ENCODE data around the gene SPACDR. TPM values are rescaled to one million over a fixed set of nuclear protein-coding genes. Genes with fewer than 3 reads are reported as not detected.

The SPACDR gene
- total RNA-seq, 1 experiment from 2014 or later, result 2.9 TPM

- CTCF ChIA-PET, result interaction anchor here (1.0 to 1.5 kb wide), 2 partner anchors 9 to 80 kb away, joined by 8 to 10 read pairs; no protein-coding TSS in a partner anchor
- POLR2A ChIA-PET (ENCODE audit: low non-redundant PET), result interaction anchor here (0.5 kb wide), 1 partner anchor 50 kb away, joined by 3 read pairs; no protein-coding TSS in a partner anchor
- H3K27ac ChIP-seq (ENCODE audit: low read depth, low read length, poor library complexity, severe bottlenecking), result peak within 1 kb of the TSS; percentile 81
- peaks cover 4% of the 10 kb centered on the region for H3K36me3 ChIP-seq (ENCODE audit: insufficient read depth, low read length, poor library complexity, severe bottlenecking)
- no peaks in the 10 kb centered on the region for H3K27me3 ChIP-seq (replicated peaks; ENCODE audit: insufficient read depth, low read depth, low read length, poor library complexity)
- BruUV-seq (replicated peaks), result no TSS peak
- peak; percentile 96 for DNase-seq (ENCODE audit: low spot score)
- no peak for TF ChIP-seq EZH2 (IDR thresholded peaks at IDR 0.05; ENCODE audit: borderline replicate concordance, low read depth, low read length, poor library complexity, severe bottlenecking)
- TF ChIP-seq CTCF (conservative IDR thresholded peaks at IDR 0.05; ENCODE audit: low read depth, low read length), result no peak
- peak within 1 kb of the TSS; percentile 87 for H3K4me3 ChIP-seq (ENCODE audit: low read depth, low read length, poor library complexity, severe bottlenecking)
- H3K4me1 ChIP-seq (ENCODE audit: insufficient read depth, low read length, poor library complexity, severe bottlenecking), result peaks cover 31% of the 10 kb centered on the region
- H3K9me3 ChIP-seq (ENCODE audit: low read depth, low read length, poor library complexity, severe bottlenecking), result no peaks in the 10 kb centered on the region
- intact Hi-C loops (cut with micrococcal nuclease; ENCODE audit: unreplicated experiment), result loop anchor here (2.0 to 5.0 kb wide), 2 partner anchors 60 to 193 kb away; partner anchors contain the start of genes AGFG2 and GNB2
These were observed 15.0 kb upstream of the SPACDR start, which contains the start of gene TSC22D4 for GRCh38 chr7:100478958-100479660. Gene TSC22D4 (minus strand): TSS chr7:100479214. CDS start chr7:100478038, 1,176 bp downstream.

- CTCF ChIA-PET, result interaction anchor here (0.7 kb wide), 1 partner anchor 31 kb away, joined by 6 read pairs; no protein-coding TSS in a partner anchor
- Histone ChIP-seq H3K27me3 (replicated peaks; ENCODE audit: insufficient read depth, low read depth, low read length, poor library complexity) (no peaks in the 10 kb centered on the region), H3K36me3 (ENCODE audit: insufficient read depth, low read length, poor library complexity, severe bottlenecking) (peaks cover 9% of the 10 kb centered on the region), H3K27ac (ENCODE audit: low read depth, low read length, poor library complexity, severe bottlenecking) (peak overlapping the region; percentile 81), H3K4me3 (ENCODE audit: low read depth, low read length, poor library complexity, severe bottlenecking) (peak overlapping the region; percentile 87), H3K9me3 (ENCODE audit: low read depth, low read length, poor library complexity, severe bottlenecking) (no peaks in the 10 kb centered on the region), H3K4me1 (ENCODE audit: insufficient read depth, low read length, poor library complexity, severe bottlenecking) (peaks cover 39% of the 10 kb centered on the region)
- no peak for TF ChIP-seq EZH2 (IDR thresholded peaks at IDR 0.05; ENCODE audit: borderline replicate concordance, low read depth, low read length, poor library complexity, severe bottlenecking)
- no peak for TF ChIP-seq CTCF (conservative IDR thresholded peaks at IDR 0.05; ENCODE audit: low read depth, low read length)
- POLR2A ChIA-PET (ENCODE audit: low non-redundant PET), result no interaction called here
- intact Hi-C loops (cut with micrococcal nuclease; ENCODE audit: unreplicated experiment), result loop anchor here (2.0 to 5.0 kb wide), 2 partner anchors 61 to 194 kb away; partner anchors contain the start of genes AGFG2 and GNB2
- no peak for DNase-seq (ENCODE audit: low spot score)
- no TSS peak for BruUV-seq (replicated peaks)
These were observed 13.8 kb upstream of the SPACDR start for GRCh38 chr7:100477871-100478267.

- Histone ChIP-seq H3K27ac (ENCODE audit: low read depth, low read length, poor library complexity, severe bottlenecking) (peak overlapping the region; percentile 81), H3K4me1 (ENCODE audit: insufficient read depth, low read length, poor library complexity, severe bottlenecking) (peaks cover 43% of the 10 kb centered on the region), H3K9me3 (ENCODE audit: low read depth, low read length, poor library complexity, severe bottlenecking) (no peaks in the 10 kb centered on the region), H3K4me3 (ENCODE audit: low read depth, low read length, poor library complexity, severe bottlenecking) (peak overlapping the region; percentile 87), H3K36me3 (ENCODE audit: insufficient read depth, low read length, poor library complexity, severe bottlenecking) (peaks cover 9% of the 10 kb centered on the region), H3K27me3 (replicated peaks; ENCODE audit: insufficient read depth, low read depth, low read length, poor library complexity) (no peaks in the 10 kb centered on the region)
- no TSS peak for BruUV-seq (replicated peaks)
- POLR2A ChIA-PET (ENCODE audit: low non-redundant PET), result no interaction called here
- no peak for DNase-seq (ENCODE audit: low spot score)
- no peak for TF ChIP-seq EZH2 (IDR thresholded peaks at IDR 0.05; ENCODE audit: borderline replicate concordance, low read depth, low read length, poor library complexity, severe bottlenecking)
- TF ChIP-seq CTCF (conservative IDR thresholded peaks at IDR 0.05; ENCODE audit: low read depth, low read length), result peak; percentile 55
- intact Hi-C loops (cut with micrococcal nuclease; ENCODE audit: unreplicated experiment), result loop anchor here (5.0 kb wide), 1 partner anchor 195 kb away; the partner anchor contains the start of gene GNB2
- CTCF ChIA-PET, result interaction anchor here (0.7 kb wide), 1 partner anchor 32 kb away, joined by 6 read pairs; no protein-coding TSS in a partner anchor
These were observed 13.1 kb upstream of the SPACDR start for GRCh38 chr7:100476903-100477870.

Measured in A673 (cell line).